Chondrocyte (in vitro differentiated cells): ENCODE data around the gene AMFR. TPM values are rescaled to one million over a fixed set of nuclear protein-coding genes. Genes with fewer than 3 reads are reported as not detected.

Experiments used
- DNase-seq: peaks from one replicate; pipeline ENCODE4 v3.0.0; 2021; ENCODE audit warnings: mixed read lengths, low spot score
- H3K27ac Mint-ChIP-seq: one replicate; pipeline ENCODE4 v1.8.0; 2021; ENCODE audit warnings: mild to moderate bottlenecking, moderate library complexity, mixed read lengths; ENCODE audit not compliant: unreplicated experiment
- H3K27me3 Mint-ChIP-seq: 2 replicates; pipeline ENCODE4 v1.8.0; 2021; ENCODE audit warnings: low read depth, mixed read lengths
- H3K36me3 Mint-ChIP-seq: 2 replicates; pipeline ENCODE4 v1.8.0; 2021; ENCODE audit warnings: low read depth, mixed read lengths
- H3K4me1 Mint-ChIP-seq: 2 replicates; pipeline ENCODE4 v1.8.0; 2021; ENCODE audit warnings: low read depth, mild to moderate bottlenecking, mixed read lengths
- H3K4me3 Mint-ChIP-seq: one replicate; pipeline ENCODE4 v1.8.0; 2021; ENCODE audit warnings: mild to moderate bottlenecking, moderate library complexity, mixed read lengths; ENCODE audit not compliant: unreplicated experiment
- H3K9me3 Mint-ChIP-seq: 2 replicates; pipeline ENCODE4 v1.8.0; 2021; ENCODE audit warnings: low read depth, mixed read lengths
- total RNA-seq: library from RNA; stranded (reverse); gene quantifications from 3 replicates; pipeline ENCODE4 v1.2.1, GENCODE V29; 2021
- TF ChIP-seq, protein P1 (sequence below): fragments of 200-600 bp; sonication (generic); IDR thresholded peaks from 2 replicates; pipeline ENCODE4 v1.5.0; 2021; ENCODE audit warnings: antibody characterized with exemption, mild to moderate bottlenecking, moderate library complexity

AMFR gene
- total RNA-seq, 1 donor from 2014 or later = 104 TPM

DNA sequence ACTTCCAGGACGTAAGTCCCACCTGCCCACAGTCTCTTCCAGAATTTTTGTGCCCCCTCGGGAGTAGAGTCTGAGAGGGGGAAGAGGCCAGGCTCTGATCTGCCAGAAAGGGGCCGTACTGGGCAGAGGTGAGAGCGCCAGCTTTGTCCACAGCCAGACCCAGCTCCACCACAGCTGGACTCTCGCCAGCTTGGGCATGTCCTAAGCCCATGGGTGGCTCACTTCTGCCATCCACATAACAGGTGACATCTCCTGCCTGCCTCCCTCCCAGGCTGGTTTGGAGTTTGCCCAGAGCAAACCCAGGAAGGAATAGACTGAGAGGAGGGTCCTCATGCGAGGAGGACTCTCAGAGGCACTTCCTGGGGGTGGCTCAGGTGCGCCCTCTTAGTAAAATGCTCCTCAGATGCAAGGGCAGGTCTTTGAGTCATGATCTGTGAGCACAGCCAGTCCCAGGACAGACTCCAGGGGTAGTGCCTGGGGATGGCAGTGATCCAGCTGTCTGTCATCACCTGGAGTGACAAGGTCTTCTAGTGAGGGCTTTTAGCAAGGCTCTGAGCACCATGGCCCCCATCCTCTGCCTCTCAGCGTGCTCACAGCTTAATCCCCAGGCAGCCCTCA, 89.2 kb downstream of the AMFR start:
- DNase-seq = no peak
- TF ChIP-seq, protein P1, sequence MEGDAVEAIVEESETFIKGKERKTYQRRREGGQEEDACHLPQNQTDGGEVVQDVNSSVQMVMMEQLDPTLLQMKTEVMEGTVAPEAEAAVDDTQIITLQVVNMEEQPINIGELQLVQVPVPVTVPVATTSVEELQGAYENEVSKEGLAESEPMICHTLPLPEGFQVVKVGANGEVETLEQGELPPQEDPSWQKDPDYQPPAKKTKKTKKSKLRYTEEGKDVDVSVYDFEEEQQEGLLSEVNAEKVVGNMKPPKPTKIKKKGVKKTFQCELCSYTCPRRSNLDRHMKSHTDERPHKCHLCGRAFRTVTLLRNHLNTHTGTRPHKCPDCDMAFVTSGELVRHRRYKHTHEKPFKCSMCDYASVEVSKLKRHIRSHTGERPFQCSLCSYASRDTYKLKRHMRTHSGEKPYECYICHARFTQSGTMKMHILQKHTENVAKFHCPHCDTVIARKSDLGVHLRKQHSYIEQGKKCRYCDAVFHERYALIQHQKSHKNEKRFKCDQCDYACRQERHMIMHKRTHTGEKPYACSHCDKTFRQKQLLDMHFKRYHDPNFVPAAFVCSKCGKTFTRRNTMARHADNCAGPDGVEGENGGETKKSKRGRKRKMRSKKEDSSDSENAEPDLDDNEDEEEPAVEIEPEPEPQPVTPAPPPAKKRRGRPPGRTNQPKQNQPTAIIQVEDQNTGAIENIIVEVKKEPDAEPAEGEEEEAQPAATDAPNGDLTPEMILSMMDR = no peak
- H3K9me3 Mint-ChIP-seq = no peaks in the 10 kb centered on the region
- no peak overlapping the region for H3K27ac Mint-ChIP-seq
- no peaks in the 10 kb centered on the region for H3K27me3 Mint-ChIP-seq
- no peaks in the 10 kb centered on the region for H3K36me3 Mint-ChIP-seq
- H3K4me1 Mint-ChIP-seq = peaks cover 5% of the 10 kb centered on the region
- H3K4me3 Mint-ChIP-seq = no peak overlapping the region

DNA sequence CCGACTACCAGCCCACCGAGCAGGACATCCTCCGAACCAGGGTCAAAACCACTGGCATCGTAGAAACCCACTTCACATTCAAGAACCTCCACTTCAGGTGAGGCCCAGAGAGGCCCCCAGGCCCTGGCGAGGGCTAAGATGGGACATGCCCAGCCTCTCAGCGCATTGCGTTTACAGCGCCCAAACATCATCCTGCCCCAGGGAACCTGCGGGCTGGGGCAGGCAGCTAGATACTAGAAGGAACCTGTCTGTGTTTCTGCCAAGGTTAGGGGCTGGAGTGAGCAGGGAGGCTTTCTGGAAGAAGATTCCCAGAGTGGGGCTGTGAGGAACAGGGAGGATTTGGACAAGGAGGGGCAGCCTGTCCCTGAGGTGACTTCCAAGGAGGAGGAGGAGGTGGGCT, 90.6 kb downstream of the AMFR start:
- no peak overlapping the region for H3K27ac Mint-ChIP-seq
- no peak overlapping the region for H3K4me3 Mint-ChIP-seq
- TF ChIP-seq, protein P1 = no peak

GRCh38 chr16:56332464-56333079, 92.8 kb downstream of the AMFR start:
- Mint-ChIP-seq H3K27ac (no peak overlapping the region), H3K9me3 (no peaks in the 10 kb centered on the region), H3K27me3 (no peaks in the 10 kb centered on the region), H3K4me1 (peaks cover 5% of the 10 kb centered on the region), H3K4me3 (no peak overlapping the region), H3K36me3 (no peaks in the 10 kb centered on the region)
- no peak for DNase-seq
- TF ChIP-seq, protein P1 = peak; percentile 76

More for the DNA sequence above, 90.6 kb downstream of the AMFR start:
- Mint-ChIP-seq H3K9me3 (no peaks in the 10 kb centered on the region), H3K36me3 (no peaks in the 10 kb centered on the region), H3K4me1 (peaks cover 5% of the 10 kb centered on the region), H3K27me3 (no peaks in the 10 kb centered on the region)
- no peak for DNase-seq

DNA sequence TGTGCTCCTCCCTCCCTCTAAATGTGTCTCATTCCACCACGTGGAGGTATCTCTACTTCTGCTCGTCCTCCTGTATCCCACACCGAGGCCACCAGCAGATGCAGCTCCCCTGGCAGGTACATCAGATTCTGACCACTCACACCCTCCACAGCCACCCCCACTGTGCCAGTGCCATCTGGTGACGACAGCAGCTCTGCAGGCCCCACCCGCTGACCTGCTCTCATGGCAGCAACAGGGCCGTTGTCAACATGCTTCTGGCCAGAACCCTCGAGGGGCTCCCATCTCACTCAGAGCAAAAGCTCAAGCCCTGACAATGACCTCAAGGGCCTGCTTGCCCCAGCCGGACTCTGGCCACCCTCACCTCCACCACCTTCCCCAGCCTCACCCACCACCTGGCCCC, 93.4 kb downstream of the AMFR start:
- no peaks in the 10 kb centered on the region for H3K27me3 Mint-ChIP-seq
- no peaks in the 10 kb centered on the region for H3K36me3 Mint-ChIP-seq
- no peaks in the 10 kb centered on the region for H3K9me3 Mint-ChIP-seq
- H3K4me3 Mint-ChIP-seq = no peak overlapping the region
- H3K27ac Mint-ChIP-seq = no peak overlapping the region
- TF ChIP-seq, protein P1 = no peak
- no peak for DNase-seq
- H3K4me1 Mint-ChIP-seq = peaks cover 5% of the 10 kb centered on the region

- no peak for DNase-seq
- Mint-ChIP-seq H3K9me3 (no peaks in the 10 kb centered on the region), H3K4me3 (no peak overlapping the region), H3K36me3 (no peaks in the 10 kb centered on the region), H3K27ac (no peak overlapping the region), H3K27me3 (no peaks in the 10 kb centered on the region), H3K4me1 (peaks cover 5% of the 10 kb centered on the region)
- TF ChIP-seq, protein P1 = no peak
These were observed 93.9 kb downstream of the AMFR start for GRCh38 chr16:56331399-56331798.
